Adrenal gland (tissue), 5 donors: ENCODE measurements around the gene KLHL13.

ENCODE experiments used
- CTCF ChIP-seq, 6 experiments: fragments of 450-650 bp in 4 of 6; fragments of 200-600 bp in 2 of 6; sonication (generic) in 1 of 6; IDR thresholded peaks; 1 replicate in 5 of 6; 2 replicates in 1 of 6; pipeline versions ENCODE4 v1.5.1 to v1.8.0; 2016 to 2021; ENCODE audit warnings: antibody characterized with exemption in 6 of 6, mild to moderate bottlenecking in 2 of 6, moderate library complexity in 1 of 6
- POLR2A ChIP-seq, 2 donors: fragments of 450-650 bp; IDR thresholded peaks; one replicate each; pipeline ENCODE4 v1.6.1; 2017; ENCODE audit warnings: antibody characterized with exemption in 2 of 2, mild to moderate bottlenecking in 2 of 2, moderate library complexity in 1 of 2
- donor health status: DM: no; HTN: no; CAD: no.

GRCh38 chrX:118047446-118048186, 69.0 kb downstream of the KLHL13 start:
- TF ChIP-seq CTCF (IDR thresholded peaks at IDR 0.05) (no peak), POLR2A (IDR thresholded peaks at IDR 0.05) (no peak)
